ENCODE measurements around the gene SLC46A2.

Gene SLC46A2

GRCh38 chr9:112858005-112858404 is 32.7 kb downstream of the SLC46A2 start:
- no peak for DNase-seq (ENCODE audit: low read depth, low spot score)

- DNase-seq (ENCODE audit: low read depth, low spot score): no peak
These were observed 33.8 kb downstream of the SLC46A2 start for GRCh38 chr9:112856843-112857242.

- DNase-seq (ENCODE audit: low read depth, low spot score): no peak
These were observed 34.5 kb downstream of the SLC46A2 start for GRCh38 chr9:112856200-112856599.

GRCh38 chr9:112854657-112855056 is 36.0 kb downstream of the SLC46A2 start:
- DNase-seq (ENCODE audit: low read depth, low spot score): no peak

DNA sequence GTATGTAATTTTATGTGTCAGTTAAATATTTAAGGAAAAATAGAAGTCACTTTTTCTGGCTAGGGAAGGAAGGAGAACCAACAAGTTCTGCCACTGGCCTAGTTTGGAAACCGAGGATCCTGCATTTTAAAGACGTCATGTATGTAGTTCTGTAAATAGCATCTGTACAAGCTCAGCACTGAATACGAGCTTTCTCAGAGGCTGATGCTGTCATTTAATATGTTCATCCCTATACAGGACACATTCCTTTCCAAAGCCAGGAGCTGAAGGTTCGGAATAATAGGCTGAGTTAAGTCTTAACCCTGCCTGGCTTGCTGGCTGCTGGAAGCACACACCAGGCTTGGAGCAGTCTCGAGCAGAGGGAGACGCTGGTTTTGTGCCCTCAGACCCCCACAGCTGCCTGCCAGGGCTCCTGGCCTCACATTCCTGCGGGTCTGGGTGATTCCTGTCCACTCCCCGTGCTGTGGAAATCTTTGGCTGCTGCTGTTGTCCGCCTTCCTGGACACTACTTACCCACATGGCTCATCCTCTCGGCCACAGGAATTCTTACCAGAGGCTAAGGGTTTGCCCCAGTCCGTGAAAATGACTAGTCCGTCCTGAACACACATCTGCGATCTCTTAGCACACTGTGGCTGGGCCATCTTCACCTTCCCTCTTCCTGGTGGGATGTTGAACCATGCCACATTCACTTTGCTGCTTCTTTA is 36.6 kb downstream of the SLC46A2 start:
- no peak for DNase-seq (ENCODE audit: low read depth, low spot score)

GRCh38 chr9:112852741-112853504 is 37.8 kb downstream of the SLC46A2 start:
- no peak for DNase-seq (ENCODE audit: low read depth, low spot score)

DNA sequence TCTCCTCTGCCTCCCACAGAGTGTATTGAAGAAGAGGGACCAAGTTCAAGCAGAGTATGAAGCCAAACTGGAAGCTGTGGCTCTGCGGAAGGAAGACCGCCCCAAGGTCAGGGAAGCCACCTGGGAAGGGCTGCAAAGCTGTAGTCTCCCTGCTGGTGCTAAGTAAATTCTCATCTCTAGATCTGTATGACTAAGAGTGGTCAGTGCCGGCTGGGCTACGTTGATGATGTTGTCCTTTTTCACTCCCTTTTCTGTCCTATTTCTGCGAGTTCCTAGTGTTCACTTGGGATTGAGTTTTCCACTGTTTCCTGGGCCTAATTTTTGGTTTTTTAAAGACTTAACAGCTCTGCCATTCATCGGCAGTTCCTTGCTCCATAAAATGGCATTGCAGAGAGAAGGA is 39.8 kb downstream of the SLC46A2 start:
- DNase-seq (ENCODE audit: low read depth, low spot score): no peak

GRCh38 chr9:112849363-112849922 is 41.2 kb downstream of the SLC46A2 start:
- no peak for DNase-seq (ENCODE audit: low read depth, low spot score)

DNA sequence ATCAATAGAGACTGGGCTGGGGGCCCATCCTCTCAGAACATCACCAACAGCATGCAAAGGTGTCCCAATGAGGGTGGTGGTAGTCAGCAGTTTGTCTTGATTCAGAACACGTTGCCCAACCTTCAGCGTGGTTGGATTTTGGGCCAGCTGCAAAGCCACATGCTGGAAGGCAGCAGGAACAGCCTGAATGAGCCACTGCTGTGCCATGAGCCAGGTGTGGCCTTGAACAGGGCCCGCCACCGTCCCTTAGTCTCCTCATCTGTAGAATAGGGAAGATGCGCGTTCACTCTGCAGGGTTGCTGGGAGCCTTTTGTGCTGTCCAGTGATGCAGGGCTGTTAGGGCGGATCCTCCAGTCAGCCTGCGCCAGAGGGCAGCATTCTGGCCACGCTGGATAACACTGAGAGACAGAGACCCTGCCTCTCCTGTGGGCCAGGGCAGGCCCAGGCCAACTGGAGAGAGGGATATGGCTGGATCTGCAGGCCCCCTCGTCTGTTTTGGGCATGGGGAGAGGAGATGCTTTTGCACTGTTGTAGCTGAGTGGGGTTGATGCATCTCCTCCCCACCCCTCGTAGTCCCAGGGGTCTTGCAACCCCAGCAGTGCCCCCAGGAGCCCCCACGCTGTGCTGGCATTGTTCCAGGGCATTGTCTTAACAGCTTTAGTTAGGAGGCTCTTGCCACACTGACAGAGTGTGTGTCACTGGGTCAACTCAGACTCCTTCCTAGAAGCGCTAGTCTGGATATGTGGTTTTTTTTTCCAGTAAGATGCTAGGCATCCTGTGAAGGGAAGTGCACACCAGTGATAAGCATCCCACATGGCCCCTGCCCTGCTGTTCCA is 42.1 kb downstream of the SLC46A2 start:
- DNase-seq (ENCODE audit: low read depth, low spot score): no peak

DNA sequence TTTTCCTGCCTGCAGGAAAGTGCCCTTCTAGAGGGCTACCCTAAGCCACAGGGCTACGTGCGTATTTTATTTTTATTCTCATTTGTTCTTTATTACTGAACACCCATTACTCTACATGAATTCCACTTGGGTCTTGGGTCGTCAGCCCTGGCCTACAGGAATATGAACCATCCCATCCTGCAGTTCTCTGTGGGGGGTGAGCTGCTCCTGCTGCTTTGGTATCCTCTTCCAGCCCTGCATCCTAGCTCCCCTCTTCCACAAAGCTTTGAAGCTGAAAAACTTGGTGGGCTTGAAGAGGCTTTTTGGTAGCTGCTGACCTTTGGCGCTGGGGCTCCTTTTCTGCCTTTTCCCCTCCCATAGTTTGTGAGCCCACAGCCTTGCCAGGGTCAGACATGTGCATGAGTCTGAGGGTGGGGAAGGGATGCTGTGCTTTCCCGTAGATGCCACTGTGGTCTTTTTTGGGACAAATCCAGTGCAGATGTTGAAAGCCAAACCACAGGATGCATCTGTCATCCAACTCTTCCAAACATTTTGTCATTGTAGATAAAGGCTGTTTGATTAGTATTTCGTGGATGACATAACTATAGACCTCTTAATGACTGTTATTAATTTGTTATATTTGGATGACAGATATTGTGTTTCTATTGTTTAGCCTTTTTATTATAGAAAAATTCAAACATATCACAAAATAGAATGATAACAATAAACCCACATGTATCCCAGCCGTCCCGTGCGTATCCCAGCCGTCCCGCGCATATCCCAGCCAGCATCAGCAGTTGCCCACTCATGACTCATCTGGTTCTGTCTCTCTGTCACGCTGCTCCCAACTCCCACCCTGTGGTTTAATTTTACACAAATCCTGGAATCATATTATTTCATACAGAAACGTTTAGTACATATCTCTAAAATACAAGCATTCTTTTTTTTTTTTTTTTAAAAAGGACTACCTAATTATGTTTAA is 43.9 kb downstream of the SLC46A2 start:
- no peak for DNase-seq (ENCODE audit: low read depth, low spot score)

DNA sequence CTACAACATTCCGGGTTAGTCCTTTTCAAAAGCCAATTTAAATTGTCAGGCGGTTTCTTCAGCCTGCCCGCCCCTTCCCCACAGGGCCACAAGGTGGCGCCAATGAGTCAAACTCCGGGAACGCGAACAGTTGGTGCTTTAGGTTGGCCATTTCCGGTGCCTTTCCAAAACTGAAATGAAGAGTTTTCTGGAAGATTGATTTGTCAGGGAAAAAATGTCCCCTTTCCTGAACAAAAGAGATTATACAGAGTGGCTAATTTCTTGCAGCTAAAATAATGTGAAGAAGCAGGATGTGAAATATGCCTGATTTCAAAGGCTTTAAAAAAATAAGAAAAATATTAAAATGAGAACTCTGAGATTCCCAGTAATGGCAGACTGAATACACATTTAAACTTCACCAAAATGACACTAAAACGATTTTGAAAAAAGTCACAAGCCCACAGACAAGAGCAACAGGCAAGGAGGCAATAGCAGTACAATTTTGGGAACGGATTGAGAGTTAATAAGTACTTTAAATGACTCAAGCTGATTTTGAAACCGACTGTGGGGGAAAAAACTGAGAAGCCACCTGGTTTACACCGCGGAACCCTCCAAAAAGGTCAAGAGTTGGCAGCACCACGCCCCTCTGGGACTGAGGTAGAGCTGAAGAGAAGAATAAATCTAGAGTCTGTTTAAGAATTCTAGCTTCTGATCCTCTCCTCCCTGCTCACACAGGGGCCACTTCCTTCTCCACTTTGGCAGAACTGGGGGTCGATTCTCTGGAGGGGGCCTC is 45.7 kb downstream of the SLC46A2 start:
- no peak for DNase-seq (ENCODE audit: low read depth, low spot score)

DNA sequence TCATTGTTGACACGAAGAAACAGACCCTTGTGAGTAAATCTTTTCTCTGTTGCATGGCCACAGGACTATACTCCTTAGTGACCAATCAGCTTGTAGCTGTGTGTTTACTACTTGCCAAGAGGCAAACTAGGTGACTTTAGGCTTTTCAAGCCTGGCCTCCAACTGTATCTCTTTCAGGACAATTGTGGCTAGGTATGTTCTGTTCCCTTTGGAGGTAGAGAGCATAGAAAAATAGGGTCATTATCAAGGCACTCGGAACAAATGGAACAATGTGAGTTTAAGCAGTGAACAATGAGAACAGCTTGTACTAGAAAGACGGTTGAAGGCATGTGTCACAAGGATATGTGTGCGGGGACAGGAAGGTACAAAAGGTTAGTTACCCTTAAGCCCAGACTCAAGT is 48.1 kb downstream of the SLC46A2 start:
- no peak for DNase-seq (ENCODE audit: low read depth, low spot score)

DNA sequence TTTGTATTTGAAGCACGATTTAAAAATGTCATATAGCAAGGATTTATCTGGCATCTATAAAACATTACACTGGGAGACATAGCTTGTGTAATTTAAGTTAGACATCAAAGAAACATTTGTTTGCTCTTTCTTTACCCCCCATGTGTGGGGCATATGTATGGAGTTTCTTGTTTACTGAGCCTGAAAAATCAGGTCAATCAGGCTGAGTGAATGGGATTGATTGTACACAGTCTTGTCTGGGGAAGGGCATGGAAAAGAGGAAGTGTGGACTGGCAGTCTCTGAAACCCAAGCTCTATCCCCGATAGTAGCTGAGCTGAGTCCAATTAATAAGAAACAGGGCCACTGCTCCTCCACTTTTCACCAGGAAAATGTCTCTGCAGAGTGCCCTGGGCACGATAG is 49.4 kb downstream of the SLC46A2 start:
- DNase-seq (ENCODE audit: low read depth, low spot score): no peak

DNA sequence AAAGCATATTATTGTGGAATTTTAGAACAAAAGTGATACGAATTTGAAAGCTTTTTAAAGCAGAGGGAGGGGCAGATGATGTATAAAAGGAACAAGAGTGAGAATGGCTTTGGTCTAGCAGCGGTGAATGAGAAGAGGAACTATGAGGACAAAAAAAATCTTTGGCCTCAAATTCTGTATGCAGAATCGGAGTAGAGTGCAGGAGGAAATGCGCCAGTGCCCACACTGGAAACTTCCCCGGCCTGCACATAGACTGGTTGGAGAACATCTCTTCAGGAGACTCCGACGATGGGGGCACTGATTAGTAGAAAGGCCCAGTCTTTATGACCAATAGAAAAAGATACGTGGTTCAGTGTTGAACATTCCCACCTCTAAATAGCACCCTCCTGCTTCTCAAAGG is 51.3 kb downstream of the SLC46A2 start:
- no peak for DNase-seq (ENCODE audit: low read depth, low spot score)

DNA sequence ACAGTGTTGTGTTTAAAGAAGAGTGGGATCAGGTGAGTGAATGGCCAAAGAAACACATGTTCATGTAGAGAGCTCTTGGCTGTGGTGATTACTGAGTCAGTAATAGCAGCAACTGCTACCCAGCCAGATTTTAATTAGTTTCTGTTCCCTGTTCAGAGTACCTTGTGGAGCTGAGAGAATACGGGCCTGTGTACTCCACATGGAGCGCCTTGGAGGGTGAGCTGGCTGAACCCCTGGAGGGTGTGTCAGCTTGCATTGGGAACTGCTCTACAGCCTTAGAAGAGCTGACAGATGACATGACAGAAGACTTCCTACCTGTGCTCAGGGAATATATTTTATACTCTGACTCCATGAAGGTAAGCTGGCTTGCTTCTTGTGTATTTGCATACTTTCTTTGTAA is 52.3 kb downstream of the SLC46A2 start:
- DNase-seq (ENCODE audit: low read depth, low spot score): no peak

- no peak for DNase-seq (ENCODE audit: low read depth, low spot score)
These were observed 54.3 kb downstream of the SLC46A2 start for GRCh38 chr9:112836394-112836793.

GRCh38 chr9:112833081-112833480 is 57.6 kb downstream of the SLC46A2 start:
- DNase-seq (ENCODE audit: low read depth, low spot score): no peak

GRCh38 chr9:112831969-112832368 is 58.7 kb downstream of the SLC46A2 start:
- no peak for DNase-seq (ENCODE audit: low read depth, low spot score)

GRCh38 chr9:112831281-112831851 is 59.3 kb downstream of the SLC46A2 start:
- no peak for DNase-seq (ENCODE audit: low read depth, low spot score)
